ENCODE results near the gene DCAF4L1. TPM values are rescaled to one million over a fixed set of nuclear protein-coding genes. Genes with fewer than 3 reads are reported as not detected.

Gene DCAF4L1, protein sequence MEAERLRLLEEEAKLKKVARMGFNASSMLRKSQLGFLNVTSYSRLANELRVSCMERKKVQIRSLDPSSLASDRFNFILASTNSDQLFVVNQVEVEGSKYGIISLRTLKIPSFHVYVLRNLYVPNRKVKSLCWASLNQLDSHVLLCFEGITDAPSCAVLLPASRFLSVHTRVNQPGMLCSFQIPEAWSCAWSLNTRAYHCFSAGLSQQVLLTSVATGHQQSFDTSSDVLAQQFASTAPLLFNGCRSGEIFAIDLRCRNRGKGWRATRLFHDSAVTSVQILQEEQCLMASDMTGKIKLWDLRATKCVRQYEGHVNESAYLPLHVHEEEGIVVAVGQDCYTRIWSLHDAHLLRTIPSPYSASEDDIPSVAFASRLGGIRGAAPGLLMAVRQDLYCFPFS
- 0.53 TPM for total RNA-seq
- long read RNA-seq = 0 reads

DNA sequence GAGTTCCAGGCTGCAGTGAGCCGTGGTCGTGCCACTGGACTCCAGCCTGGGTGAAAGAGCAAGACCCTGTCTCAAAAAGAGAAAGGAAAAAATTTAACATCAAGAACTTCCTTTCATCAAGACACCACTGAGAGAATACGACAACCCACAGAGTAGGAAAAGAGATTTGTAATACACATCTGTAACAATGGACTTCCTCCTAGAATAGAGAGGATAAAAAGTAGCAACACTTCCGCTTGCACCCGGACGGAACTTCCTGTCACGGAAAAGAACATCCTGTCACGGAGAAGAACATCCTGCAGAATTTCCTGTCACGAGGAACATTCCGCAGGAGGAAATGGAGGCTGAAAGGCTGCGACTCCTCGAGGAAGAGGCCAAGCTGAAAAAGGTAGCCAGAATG, at the start of gene DCAF4L1:
Gene DCAF4L1 (plus strand): TSS at position 301 of the 400 bp plus-strand sequence. CDS start 37 bp downstream, at position 338.
- intact Hi-C loops (cut with DNase I) = no loop called here
- H3K9me3 ChIP-seq = no peaks in the 10 kb centered on the region
- no peak within 1 kb of the TSS for H3K4me3 ChIP-seq
- ATAC-seq (no peak), DNase-seq (no peak)
- no peak within 1 kb of the TSS for H3K27ac ChIP-seq
- TF ChIP-seq, protein P1, sequence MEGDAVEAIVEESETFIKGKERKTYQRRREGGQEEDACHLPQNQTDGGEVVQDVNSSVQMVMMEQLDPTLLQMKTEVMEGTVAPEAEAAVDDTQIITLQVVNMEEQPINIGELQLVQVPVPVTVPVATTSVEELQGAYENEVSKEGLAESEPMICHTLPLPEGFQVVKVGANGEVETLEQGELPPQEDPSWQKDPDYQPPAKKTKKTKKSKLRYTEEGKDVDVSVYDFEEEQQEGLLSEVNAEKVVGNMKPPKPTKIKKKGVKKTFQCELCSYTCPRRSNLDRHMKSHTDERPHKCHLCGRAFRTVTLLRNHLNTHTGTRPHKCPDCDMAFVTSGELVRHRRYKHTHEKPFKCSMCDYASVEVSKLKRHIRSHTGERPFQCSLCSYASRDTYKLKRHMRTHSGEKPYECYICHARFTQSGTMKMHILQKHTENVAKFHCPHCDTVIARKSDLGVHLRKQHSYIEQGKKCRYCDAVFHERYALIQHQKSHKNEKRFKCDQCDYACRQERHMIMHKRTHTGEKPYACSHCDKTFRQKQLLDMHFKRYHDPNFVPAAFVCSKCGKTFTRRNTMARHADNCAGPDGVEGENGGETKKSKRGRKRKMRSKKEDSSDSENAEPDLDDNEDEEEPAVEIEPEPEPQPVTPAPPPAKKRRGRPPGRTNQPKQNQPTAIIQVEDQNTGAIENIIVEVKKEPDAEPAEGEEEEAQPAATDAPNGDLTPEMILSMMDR (IDR thresholded peaks at IDR 0.05) = no peak
- no peaks in the 10 kb centered on the region for H3K4me1 ChIP-seq
- no peaks in the 10 kb centered on the region for H3K27me3 ChIP-seq (ENCODE audit: low read depth)
- no peaks in the 10 kb centered on the region for H3K36me3 ChIP-seq

DNA sequence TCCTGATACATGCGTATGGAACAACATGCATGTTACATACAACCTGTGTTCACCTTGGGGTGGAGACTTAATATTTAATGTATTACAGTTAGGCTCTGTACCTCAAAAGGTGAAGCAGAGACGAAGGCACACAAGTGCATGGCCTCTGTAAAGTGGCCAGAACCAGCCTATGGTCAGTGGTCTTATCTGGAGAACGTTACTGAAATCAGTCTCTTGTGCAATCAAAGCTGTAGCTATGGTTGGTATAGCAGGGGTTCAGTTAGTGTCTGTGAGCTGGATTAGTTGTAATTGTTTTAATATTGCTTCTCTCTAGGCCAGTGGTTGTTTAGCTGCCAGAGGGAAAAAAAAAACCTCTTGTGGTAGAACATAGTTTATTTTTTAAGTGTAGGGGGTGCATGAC, 48.6 kb upstream of the DCAF4L1 start:
- H3K27me3 ChIP-seq (ENCODE audit: low read depth) = no peaks in the 10 kb centered on the region
- H3K4me3 ChIP-seq = no peak overlapping the region
- no peak overlapping the region for H3K27ac ChIP-seq
- peaks cover 6% of the 10 kb centered on the region for H3K36me3 ChIP-seq
- TF ChIP-seq, protein P1 (IDR thresholded peaks at IDR 0.05) = no peak
- intact Hi-C loops (cut with DNase I) = no loop called here
- no peak for ATAC-seq
- no peak for DNase-seq
- H3K9me3 ChIP-seq = no peaks in the 10 kb centered on the region
- H3K4me1 ChIP-seq = peaks cover 25% of the 10 kb centered on the region

DNA sequence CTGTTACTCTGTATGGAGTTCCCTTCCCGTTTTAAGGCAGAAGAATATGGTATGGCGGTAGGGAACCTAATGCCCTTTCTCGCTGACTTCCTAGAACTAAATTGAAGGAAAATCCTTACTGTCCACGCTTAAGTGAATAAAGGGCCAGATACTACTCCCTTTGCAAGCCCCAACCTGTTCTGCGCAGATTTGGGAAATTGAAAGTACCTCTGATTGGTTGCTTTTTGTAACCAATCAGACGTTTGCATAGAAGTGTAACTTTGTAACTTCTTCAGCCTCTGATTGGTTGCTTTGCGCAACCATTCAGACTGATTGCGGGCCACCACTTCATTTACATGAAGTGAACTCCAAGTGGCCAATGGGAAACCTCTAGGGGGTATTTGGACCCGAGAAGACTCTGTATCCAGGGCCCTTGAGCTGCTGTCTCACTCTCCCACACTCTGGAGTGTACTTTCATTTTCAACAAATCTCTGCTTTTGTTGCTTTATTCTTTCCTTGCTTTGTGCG, 47.5 kb upstream of the DCAF4L1 start:
- DNase-seq (peak; percentile 63), ATAC-seq (peak; percentile 21 to 40)
- H3K4me1 ChIP-seq = peaks cover 35% of the 10 kb centered on the region
- H3K27ac ChIP-seq = peak overlapping the region; percentile 88
- no peaks in the 10 kb centered on the region for H3K27me3 ChIP-seq (ENCODE audit: low read depth)
- intact Hi-C loops (cut with DNase I) = no loop called here
- H3K4me3 ChIP-seq = peak overlapping the region; percentile 89
- TF ChIP-seq, protein P1 (IDR thresholded peaks at IDR 0.05) = no peak
- H3K36me3 ChIP-seq = peaks cover 10% of the 10 kb centered on the region
- no peaks in the 10 kb centered on the region for H3K9me3 ChIP-seq

DNA sequence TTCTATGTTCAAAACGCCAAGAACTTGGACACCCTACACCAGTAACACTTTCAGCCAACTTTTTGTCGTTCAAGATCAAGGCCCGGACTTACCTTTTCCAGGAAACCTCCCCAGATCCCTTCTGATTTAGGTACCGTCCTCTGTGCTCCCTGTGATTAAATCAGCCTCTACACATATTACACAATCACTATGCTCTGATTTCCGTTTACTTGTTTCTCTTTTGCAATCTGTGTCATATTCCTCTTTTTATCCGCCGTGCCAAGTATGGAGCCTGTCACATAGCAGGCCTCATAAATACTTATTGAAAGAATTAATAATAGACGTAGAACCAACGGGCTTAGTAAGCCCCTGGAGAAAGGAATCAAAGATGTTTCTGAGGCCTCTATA, 47.0 kb upstream of the DCAF4L1 start:
- DNase-seq (no peak), ATAC-seq (peak; percentile 45 to 49)
- no peaks in the 10 kb centered on the region for H3K27me3 ChIP-seq (ENCODE audit: low read depth)
- H3K4me1 ChIP-seq = peaks cover 35% of the 10 kb centered on the region
- TF ChIP-seq, protein P1 (IDR thresholded peaks at IDR 0.05) = no peak
- H3K36me3 ChIP-seq = peaks cover 15% of the 10 kb centered on the region
- H3K27ac ChIP-seq = peak overlapping the region; percentile 88
- intact Hi-C loops (cut with DNase I) = no loop called here
- H3K4me3 ChIP-seq = peak overlapping the region; percentile 89
- no peaks in the 10 kb centered on the region for H3K9me3 ChIP-seq

DNA sequence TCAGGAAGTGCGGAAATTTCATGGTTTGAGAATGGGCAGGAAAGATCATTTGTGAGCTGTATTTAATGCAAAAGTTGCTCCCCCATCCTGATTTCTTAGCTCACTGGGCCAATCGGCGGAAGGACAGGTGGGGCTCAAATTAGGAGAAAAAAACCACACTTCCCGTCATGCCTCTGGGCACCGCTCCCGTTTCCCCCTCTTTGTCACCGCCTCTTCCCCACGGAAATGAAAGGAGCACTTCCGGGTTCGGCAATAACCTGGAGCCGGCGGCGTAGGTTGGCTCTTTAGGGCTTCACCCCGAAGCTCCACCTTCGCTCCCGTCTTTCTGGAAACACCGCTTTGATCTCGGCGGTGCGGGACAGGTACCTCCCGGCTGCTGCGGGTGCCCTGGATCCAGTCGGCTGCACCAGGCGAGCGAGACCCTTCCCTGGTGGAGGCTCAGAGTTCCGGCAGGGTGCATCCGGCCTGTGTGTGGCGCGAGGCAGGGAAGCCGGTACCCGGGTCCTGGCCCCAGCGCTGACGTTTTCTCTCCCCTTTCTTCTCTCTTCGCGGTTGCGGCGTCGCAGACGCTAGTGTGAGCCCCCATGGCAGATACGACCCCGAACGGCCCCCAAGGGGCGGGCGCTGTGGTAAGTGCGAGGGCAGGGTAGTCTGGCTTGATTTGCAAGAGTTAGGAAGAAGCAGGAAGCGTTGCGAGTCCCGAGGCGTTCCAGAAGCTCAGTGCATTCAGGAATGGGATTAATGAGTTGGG, 46.5 kb upstream of the DCAF4L1 start, which contains the start of gene TMEM33:
Gene TMEM33 (plus strand): TSS at position 529 of the 751 bp plus-strand sequence. CDS start 56 bp downstream, at position 585.
- H3K27me3 ChIP-seq (ENCODE audit: low read depth) = no peaks in the 10 kb centered on the region
- no peaks in the 10 kb centered on the region for H3K9me3 ChIP-seq
- intact Hi-C loops (cut with DNase I) = no loop called here
- peak; percentile 96 to 99 for ATAC-seq
- peak within 1 kb of the TSS; percentile 88 for H3K27ac ChIP-seq
- TF ChIP-seq, protein P1 (IDR thresholded peaks at IDR 0.05) = peak; percentile 7
- peak; percentile 91 for DNase-seq
- H3K4me3 ChIP-seq = peak within 1 kb of the TSS; percentile 89
- peaks cover 35% of the 10 kb centered on the region for H3K4me1 ChIP-seq
- H3K36me3 ChIP-seq = peaks cover 20% of the 10 kb centered on the region
